ENCODE data around the gene SRGAP2. TPM values are rescaled to one million over a fixed set of nuclear protein-coding genes. Genes with fewer than 3 reads are reported as not detected.
"Not testable (repeated sequence)": the region's sequence is repeated elsewhere in the genome, so short reads cannot be mapped to it uniquely, and the experiment has no call there.

The SRGAP2 gene
- total RNA-seq, 1 experiment from 2014 or later, result 36.5 TPM

DNA sequence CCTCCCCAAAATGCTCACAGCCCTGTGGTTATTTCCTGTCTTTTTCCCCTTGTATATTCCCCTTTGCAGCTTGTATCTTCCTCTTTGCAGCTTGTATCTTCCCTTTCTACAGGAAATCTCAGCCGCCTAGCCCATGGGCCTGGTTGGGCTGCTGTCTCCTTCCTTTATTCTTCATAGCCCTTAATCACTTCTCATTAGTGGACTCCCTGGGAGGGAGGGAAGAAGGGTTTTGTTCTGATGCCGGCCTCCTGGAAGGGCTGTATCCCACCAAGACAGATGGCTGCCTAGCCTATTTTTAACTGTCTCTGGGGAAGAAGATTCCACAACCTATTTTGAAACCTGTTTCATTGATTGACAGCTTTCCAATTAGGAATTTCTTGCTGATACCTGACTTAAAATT is 31.8 kb downstream of the SRGAP2 start:
- H3K4me2 ChIP-seq (ENCODE audit: insufficient read depth, insufficient read length, low read length); H2AFZ ChIP-seq (ENCODE audit: low read length); H2BK12ac ChIP-seq (ENCODE audit: insufficient read length, low read depth, low read length); H3T11ph ChIP-seq (ENCODE audit: low read length); H3K14ac ChIP-seq (ENCODE audit: insufficient read depth, low read length); DNase-seq; H3K9me3 Mint-ChIP-seq; H2BK120ac ChIP-seq (ENCODE audit: low read depth, low read length, poor library complexity, severe bottlenecking); H3K4me3 Mint-ChIP-seq; H3K27me3 Mint-ChIP-seq (ENCODE audit: low read depth); H4K20me1 ChIP-seq (ENCODE audit: control insufficient read depth, insufficient read depth, insufficient read length); H4K91ac ChIP-seq (ENCODE audit: insufficient read length, low read depth, low read length); H3K27ac Mint-ChIP-seq; H3K23ac ChIP-seq (ENCODE audit: insufficient read length, low read depth, low read length); H3K18ac ChIP-seq (ENCODE audit: insufficient read length, low read depth, low read length); H3K79me1 ChIP-seq (ENCODE audit: insufficient read depth, low read depth, low read length, poor library complexity, severe bottlenecking); H3K27me3 ChIP-seq (ENCODE audit: insufficient read depth, low read length); H4K5ac ChIP-seq (ENCODE audit: insufficient read length, low read depth, low read length); H3K79me2 ChIP-seq (ENCODE audit: insufficient read depth, low read length); H2BK15ac ChIP-seq (ENCODE audit: low read depth, low read length); H3K36me3 Mint-ChIP-seq (ENCODE audit: insufficient read depth in 1 of 3, low read depth in 3 of 3); H2BK20ac ChIP-seq (ENCODE audit: low read depth, low read length, poor library complexity, severe bottlenecking); H3K9me3 ChIP-seq (ENCODE audit: control insufficient read depth, low read depth, low read length); H3K4me1 Mint-ChIP-seq; H3K27ac ChIP-seq (ENCODE audit: insufficient read length, low read depth, low read length); H4K8ac ChIP-seq (replicated peaks; ENCODE audit: insufficient read length, low read depth, low read length); H2BK5ac ChIP-seq (ENCODE audit: insufficient read length, low read length); H3K23me2 ChIP-seq (ENCODE audit: insufficient read length, low read depth, low read length, poor library complexity, severe bottlenecking); H3K56ac ChIP-seq (ENCODE audit: insufficient read length, low read depth, low read length); H3K9ac ChIP-seq (ENCODE audit: extremely low read depth, insufficient read length, low read length); H3K4me1 ChIP-seq (ENCODE audit: insufficient read depth, low read length); H3K4ac ChIP-seq (ENCODE audit: low read depth, low read length); H2AK5ac ChIP-seq (ENCODE audit: insufficient read length, low read length): not testable (repeated sequence)
- no CpG with 5 or more reads among the region's 2 CpGs for WGBS (ENCODE audit: extremely low coverage, insufficient read length, low lambda C conversion rate)

DNA sequence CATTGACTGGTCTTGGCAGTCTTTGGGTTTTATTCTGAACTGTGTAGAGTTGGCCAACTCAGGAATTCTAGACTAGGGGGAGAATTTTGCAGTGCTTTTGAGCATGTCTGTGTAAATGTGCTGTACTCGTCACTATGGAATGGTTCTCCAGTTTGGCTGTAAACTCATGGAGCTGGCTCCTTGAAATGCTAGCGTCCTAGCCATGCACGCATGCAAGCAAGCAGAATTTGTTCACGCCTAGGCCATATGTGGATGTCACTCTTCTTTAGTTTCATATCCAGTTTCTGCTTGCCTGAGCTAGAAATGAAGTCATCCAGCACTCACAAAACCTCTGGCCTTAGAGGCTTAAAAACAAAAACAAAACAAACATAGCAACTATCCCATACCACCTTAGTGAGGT is 36.9 kb downstream of the SRGAP2 start:
- not testable (repeated sequence) for H3K36me3 Mint-ChIP-seq (ENCODE audit: insufficient read depth in 1 of 3, low read depth in 3 of 3); H3K18ac ChIP-seq (ENCODE audit: insufficient read length, low read depth, low read length); H3K9me3 Mint-ChIP-seq; H3K4me3 Mint-ChIP-seq; H4K20me1 ChIP-seq (ENCODE audit: control insufficient read depth, insufficient read depth, insufficient read length); H2BK5ac ChIP-seq (ENCODE audit: insufficient read length, low read length); H2BK120ac ChIP-seq (ENCODE audit: low read depth, low read length, poor library complexity, severe bottlenecking); H3T11ph ChIP-seq (ENCODE audit: low read length); H4K91ac ChIP-seq (ENCODE audit: insufficient read length, low read depth, low read length); H3K14ac ChIP-seq (ENCODE audit: insufficient read depth, low read length); H4K8ac ChIP-seq (replicated peaks; ENCODE audit: insufficient read length, low read depth, low read length); H2AFZ ChIP-seq (ENCODE audit: low read length); H3K9me3 ChIP-seq (ENCODE audit: control insufficient read depth, low read depth, low read length); H4K5ac ChIP-seq (ENCODE audit: insufficient read length, low read depth, low read length); H2BK20ac ChIP-seq (ENCODE audit: low read depth, low read length, poor library complexity, severe bottlenecking); H3K23ac ChIP-seq (ENCODE audit: insufficient read length, low read depth, low read length); H3K79me2 ChIP-seq (ENCODE audit: insufficient read depth, low read length); H3K27ac ChIP-seq (ENCODE audit: insufficient read length, low read depth, low read length); H3K27ac Mint-ChIP-seq; H3K4me1 ChIP-seq (ENCODE audit: insufficient read depth, low read length); H3K4me2 ChIP-seq (ENCODE audit: insufficient read depth, insufficient read length, low read length); H3K23me2 ChIP-seq (ENCODE audit: insufficient read length, low read depth, low read length, poor library complexity, severe bottlenecking); H3K27me3 Mint-ChIP-seq (ENCODE audit: low read depth); H3K4me1 Mint-ChIP-seq; H2BK12ac ChIP-seq (ENCODE audit: insufficient read length, low read depth, low read length); H2BK15ac ChIP-seq (ENCODE audit: low read depth, low read length); H3K79me1 ChIP-seq (ENCODE audit: insufficient read depth, low read depth, low read length, poor library complexity, severe bottlenecking); H3K27me3 ChIP-seq (ENCODE audit: insufficient read depth, low read length); H2AK5ac ChIP-seq (ENCODE audit: insufficient read length, low read length); DNase-seq; H3K9ac ChIP-seq (ENCODE audit: extremely low read depth, insufficient read length, low read length); H3K56ac ChIP-seq (ENCODE audit: insufficient read length, low read depth, low read length); H3K4ac ChIP-seq (ENCODE audit: low read depth, low read length)
- no CpG with 5 or more reads among the region's 4 CpGs for WGBS (ENCODE audit: extremely low coverage, insufficient read length, low lambda C conversion rate)

Measured in H9 (cell line).